A673 (cell line): ENCODE data around the gene PROSER2.

Experiments used
- CTCF ChIP-seq: fragments of 300-800, 200-600 bp; sonication (generic); conservative IDR thresholded peaks from 2 replicates; pipeline ENCODE4 v1.5.1; 2017; ENCODE audit warnings: low read depth, mild to moderate bottlenecking, antibody characterized with exemption, low read length, moderate library complexity, mixed read lengths
- EZH2 ChIP-seq: fragments of 200-600 bp; sonication (generic); IDR thresholded peaks from 2 replicates; pipeline ENCODE4 v1.6.1; 2017; ENCODE audit warnings: borderline replicate concordance, low read depth, mild to moderate bottlenecking, mixed read lengths, antibody characterized with exemption, low read length; ENCODE audit not compliant: poor library complexity, severe bottlenecking

GRCh38 chr10:11822809-11823121, 391 bp upstream of the PROSER2 start:
- TF ChIP-seq CTCF = no peak
- TF ChIP-seq EZH2 = no peak
